ENCODE data around the gene FAM20C. TPM values are rescaled to one million over a fixed set of nuclear protein-coding genes. Genes with fewer than 3 reads are reported as not detected.
"Not testable (repeated sequence)": the region's sequence is repeated elsewhere in the genome, so short reads cannot be mapped to it uniquely, and the experiment has no call there.

FAM20C gene
- total RNA-seq, 1 donor from 2014 or later = 1.3 TPM

DNA sequence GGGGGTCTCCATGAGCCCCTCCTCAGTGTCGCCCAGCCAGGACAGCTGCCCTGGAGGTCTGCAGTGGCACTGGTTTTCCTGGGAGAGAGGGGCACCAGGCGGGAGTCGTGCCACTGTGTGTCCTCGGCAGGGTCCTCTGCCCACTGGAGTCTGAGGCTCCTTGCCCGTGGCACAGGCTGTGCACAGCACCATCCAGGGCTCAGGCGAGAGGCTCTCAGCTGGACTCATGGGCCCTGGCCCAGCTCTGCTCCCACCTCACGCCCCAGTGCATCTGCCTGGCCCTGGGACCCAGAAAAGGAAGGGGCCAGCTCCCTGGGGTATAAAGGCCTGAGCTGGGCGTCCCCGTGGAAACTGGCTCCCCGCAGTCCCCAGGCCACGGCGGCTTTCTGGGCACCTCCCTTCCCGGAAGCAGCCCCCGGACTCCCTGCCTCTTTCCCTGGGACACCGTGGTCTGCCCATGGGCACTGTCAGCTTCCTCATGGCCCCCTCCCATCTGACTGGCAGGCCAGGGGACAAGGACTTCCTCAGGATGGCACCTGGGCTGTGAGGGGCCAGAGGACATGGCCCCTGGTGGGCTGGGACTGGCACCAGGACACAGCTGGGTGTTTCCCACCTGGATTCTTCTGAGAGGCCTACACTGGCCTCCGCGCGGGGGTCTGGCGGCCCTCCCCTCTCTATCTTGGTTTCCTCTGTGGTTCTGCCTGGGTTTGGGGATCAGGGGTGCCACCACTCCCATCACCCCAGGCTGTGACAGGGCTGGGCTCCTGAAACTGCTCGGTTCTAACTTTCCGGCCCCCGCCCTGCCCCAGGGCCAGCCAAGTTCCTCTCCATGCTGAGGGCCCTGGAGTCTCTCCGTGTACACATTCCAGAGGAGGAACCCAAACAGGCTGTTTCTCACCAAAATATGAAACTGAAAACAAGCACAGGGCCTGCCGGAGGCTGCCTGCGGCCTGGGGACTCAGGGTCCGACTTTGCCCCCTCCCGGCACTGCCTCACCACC, 103.1 kb downstream of the FAM20C start:
- Histone ChIP-seq H3K4me3 (ENCODE audit: low read depth, low read length) (no peak overlapping the region), H3K27me3 (ENCODE audit: control insufficient read depth, insufficient read depth, low read length) (peaks cover 12% of the 10 kb centered on the region), H3K36me3 (ENCODE audit: control insufficient read depth, insufficient read depth, low read length) (no peaks in the 10 kb centered on the region)
- FAIRE-seq = no peak
- DNase-seq (ENCODE audit: low read depth) = no peak
- TF ChIP-seq, protein P1, sequence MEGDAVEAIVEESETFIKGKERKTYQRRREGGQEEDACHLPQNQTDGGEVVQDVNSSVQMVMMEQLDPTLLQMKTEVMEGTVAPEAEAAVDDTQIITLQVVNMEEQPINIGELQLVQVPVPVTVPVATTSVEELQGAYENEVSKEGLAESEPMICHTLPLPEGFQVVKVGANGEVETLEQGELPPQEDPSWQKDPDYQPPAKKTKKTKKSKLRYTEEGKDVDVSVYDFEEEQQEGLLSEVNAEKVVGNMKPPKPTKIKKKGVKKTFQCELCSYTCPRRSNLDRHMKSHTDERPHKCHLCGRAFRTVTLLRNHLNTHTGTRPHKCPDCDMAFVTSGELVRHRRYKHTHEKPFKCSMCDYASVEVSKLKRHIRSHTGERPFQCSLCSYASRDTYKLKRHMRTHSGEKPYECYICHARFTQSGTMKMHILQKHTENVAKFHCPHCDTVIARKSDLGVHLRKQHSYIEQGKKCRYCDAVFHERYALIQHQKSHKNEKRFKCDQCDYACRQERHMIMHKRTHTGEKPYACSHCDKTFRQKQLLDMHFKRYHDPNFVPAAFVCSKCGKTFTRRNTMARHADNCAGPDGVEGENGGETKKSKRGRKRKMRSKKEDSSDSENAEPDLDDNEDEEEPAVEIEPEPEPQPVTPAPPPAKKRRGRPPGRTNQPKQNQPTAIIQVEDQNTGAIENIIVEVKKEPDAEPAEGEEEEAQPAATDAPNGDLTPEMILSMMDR (IDR thresholded peaks at IDR 0.05; ENCODE audit: insufficient read depth, low read length, severe bottlenecking) = no peak

DNA sequence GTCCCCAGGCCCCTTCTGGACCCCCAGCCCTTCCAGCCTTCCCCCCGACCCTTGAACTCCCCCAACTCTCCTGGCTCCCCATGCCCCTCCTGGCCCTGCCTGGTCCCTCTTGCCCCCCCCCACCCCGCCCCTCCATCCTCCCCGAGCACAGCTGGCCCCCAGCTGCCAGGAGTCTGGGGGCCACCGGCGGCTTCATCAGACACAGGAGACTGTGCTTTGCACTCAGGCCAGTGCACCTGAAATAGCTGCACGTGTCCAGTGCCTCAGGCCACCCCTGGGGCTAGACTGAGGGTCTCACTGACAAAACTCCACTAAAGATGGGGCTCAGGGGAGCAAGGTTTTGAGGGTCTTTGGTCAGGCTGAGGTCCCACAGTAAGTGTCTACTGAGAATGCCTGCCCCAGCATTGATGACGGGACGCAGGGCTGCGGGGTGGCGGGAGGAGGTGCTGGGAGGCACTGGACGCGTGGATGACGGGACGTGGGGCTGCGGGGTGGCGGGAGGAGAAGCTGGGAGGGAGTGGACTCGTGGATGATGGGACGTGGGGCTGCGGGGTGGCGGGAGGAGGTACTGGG, 104.1 kb downstream of the FAM20C start:
- no peak overlapping the region for H3K4me3 ChIP-seq (ENCODE audit: low read depth, low read length)
- no peaks in the 10 kb centered on the region for H3K36me3 ChIP-seq (ENCODE audit: control insufficient read depth, insufficient read depth, low read length)
- TF ChIP-seq, protein P1 (IDR thresholded peaks at IDR 0.05; ENCODE audit: insufficient read depth, low read length, severe bottlenecking) = no peak
- H3K27me3 ChIP-seq (ENCODE audit: control insufficient read depth, insufficient read depth, low read length) = peaks cover 6% of the 10 kb centered on the region
- FAIRE-seq = no peak
- no peak for DNase-seq (ENCODE audit: low read depth)

DNA sequence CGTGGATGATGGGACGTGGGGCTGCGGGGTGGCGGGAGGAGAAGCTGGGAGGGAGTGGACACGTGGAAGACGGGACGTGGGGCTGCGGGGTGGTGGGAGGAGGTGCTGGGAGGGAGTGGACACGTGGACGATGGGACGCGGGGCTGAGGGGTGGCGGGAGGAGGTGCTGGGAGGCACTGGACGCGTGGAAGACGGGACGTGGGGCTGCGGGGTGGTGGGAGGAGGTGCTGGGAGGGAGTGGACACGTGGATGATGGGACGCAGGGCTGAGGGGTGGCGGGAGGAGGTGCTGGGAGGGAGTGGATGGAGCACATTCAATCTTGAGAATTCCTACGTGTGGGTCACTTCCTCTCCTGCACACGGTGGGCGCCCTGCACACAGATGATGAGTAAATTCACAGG, 104.8 kb downstream of the FAM20C start:
- not testable (repeated sequence) for FAIRE-seq; H3K27me3 ChIP-seq (ENCODE audit: control insufficient read depth, insufficient read depth, low read length)

DNA sequence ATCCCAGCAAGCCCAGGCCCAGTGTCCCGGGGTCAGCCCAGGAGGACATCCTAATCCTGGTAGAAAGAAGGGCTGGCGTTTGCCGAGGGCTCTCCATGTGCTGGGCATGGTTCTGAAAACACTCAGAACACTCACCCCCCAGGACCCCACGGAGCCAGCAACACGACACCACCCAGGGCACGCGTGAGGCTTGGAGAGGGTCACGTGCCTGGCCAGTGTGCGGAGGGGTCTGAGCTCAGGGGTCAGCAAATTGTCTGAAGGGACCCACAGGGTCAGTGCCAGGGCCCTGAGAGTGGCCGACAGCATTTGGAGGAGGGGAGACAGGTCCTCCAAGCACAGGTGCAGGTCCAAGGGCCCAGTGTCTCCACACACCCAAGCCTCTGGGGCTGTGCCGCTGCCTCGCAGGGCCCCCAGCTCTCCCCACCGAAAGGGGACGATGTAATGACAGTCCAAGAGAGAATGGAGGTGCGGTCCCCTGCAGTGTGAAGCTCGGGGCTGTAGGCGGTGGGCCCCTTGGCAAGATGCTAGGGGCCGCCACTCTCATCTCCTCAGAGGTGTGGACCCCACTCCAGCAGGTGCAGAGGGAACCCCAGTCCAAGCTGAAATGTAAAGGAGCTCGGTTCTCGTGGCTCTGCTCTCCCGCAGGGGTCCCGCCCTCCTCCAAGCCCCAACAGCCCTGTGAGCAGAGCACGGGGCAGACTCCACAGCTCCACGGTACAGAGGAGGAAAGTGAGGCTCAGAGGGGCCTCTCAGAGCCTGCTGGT, 105.4 kb downstream of the FAM20C start:
- DNase-seq (ENCODE audit: low read depth) = no peak
- no peak overlapping the region for H3K4me3 ChIP-seq (ENCODE audit: low read depth, low read length)
- no peaks in the 10 kb centered on the region for H3K27me3 ChIP-seq (ENCODE audit: control insufficient read depth, insufficient read depth, low read length)
- no peaks in the 10 kb centered on the region for H3K36me3 ChIP-seq (ENCODE audit: control insufficient read depth, insufficient read depth, low read length)
- TF ChIP-seq, protein P1 (IDR thresholded peaks at IDR 0.05; ENCODE audit: insufficient read depth, low read length, severe bottlenecking) = no peak
- FAIRE-seq = no peak

More for the DNA sequence above, 104.8 kb downstream of the FAM20C start:
- H3K36me3 ChIP-seq (ENCODE audit: control insufficient read depth, insufficient read depth, low read length); DNase-seq (ENCODE audit: low read depth); H3K4me3 ChIP-seq (ENCODE audit: low read depth, low read length): not testable (repeated sequence)

DNA sequence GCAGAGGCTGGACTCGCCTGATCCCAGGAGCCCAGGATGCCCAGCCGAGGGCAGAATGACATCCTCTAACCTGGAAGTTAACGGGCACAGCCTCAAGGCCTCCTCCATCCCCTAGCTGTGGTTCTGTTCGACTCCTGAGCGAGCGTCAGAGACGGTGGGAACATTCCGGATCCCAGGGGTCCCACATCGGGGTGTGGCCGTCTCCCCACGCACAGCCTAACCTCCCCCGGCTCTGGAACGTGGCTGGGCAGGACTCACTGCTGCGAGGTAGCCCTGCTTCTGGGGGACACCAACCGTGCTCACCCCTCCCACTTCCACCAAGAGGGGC, 106.0 kb downstream of the FAM20C start:
- Histone ChIP-seq H3K4me3 (ENCODE audit: low read depth, low read length) (no peak overlapping the region), H3K36me3 (ENCODE audit: control insufficient read depth, insufficient read depth, low read length) (no peaks in the 10 kb centered on the region), H3K27me3 (ENCODE audit: control insufficient read depth, insufficient read depth, low read length) (no peaks in the 10 kb centered on the region)
- DNase-seq (ENCODE audit: low read depth) = no peak
- no peak for FAIRE-seq
- TF ChIP-seq, protein P1 (IDR thresholded peaks at IDR 0.05; ENCODE audit: insufficient read depth, low read length, severe bottlenecking) = no peak

DNA sequence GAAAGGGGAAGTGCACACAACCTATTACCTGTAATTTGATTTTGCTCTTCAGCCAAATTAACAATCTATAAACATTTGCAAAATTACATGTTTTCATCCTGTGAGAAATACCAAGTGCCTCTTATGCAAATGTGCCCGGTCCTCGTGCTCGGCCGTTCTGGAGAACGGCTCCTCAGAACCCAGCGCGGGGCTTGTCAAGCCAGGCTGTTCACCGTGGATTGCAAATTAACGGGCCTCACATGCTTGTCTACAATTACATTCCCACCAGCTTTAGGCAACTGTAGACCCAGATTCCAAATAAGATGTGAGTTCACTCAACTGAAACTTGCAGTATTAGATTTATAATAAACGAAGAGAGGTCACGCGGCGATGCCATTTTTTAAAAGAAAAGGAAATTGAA, 106.4 kb downstream of the FAM20C start:
- H3K4me3 ChIP-seq (ENCODE audit: low read depth, low read length) = no peak overlapping the region
- TF ChIP-seq, protein P1 (IDR thresholded peaks at IDR 0.05; ENCODE audit: insufficient read depth, low read length, severe bottlenecking) = no peak
- H3K27me3 ChIP-seq (ENCODE audit: control insufficient read depth, insufficient read depth, low read length) = no peaks in the 10 kb centered on the region
- no peaks in the 10 kb centered on the region for H3K36me3 ChIP-seq (ENCODE audit: control insufficient read depth, insufficient read depth, low read length)
- DNase-seq (ENCODE audit: low read depth) = no peak
- no peak for FAIRE-seq
